Measurements from ENCODE around the gene KCNQ1OT1. TPM values are rescaled to one million over a fixed set of nuclear protein-coding genes. Genes with fewer than 3 reads are reported as not detected.

KCNQ1OT1 gene
- total RNA-seq, 1 experiment from 2014 or later, result 2.4 TPM

- TF ChIP-seq, protein P1, sequence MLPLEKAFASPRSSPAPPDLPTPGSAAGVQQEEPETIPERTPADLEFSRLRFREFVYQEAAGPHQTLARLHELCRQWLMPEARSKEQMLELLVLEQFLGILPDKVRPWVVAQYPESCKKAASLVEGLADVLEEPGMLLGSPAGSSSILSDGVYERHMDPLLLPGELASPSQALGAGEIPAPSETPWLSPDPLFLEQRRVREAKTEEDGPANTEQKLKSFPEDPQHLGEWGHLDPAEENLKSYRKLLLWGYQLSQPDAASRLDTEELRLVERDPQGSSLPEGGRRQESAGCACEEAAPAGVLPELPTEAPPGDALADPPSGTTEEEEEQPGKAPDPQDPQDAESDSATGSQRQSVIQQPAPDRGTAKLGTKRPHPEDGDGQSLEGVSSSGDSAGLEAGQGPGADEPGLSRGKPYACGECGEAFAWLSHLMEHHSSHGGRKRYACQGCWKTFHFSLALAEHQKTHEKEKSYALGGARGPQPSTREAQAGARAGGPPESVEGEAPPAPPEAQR (CRISPR knock-in tag; IDR thresholded peaks at IDR 0.05), result no peak
- TF ChIP-seq TEAD4 (CRISPR knock-in tag; IDR thresholded peaks at IDR 0.05) (0 out of 2 replicates have a peak, but pooled peaks have one; percentile 2), ZMAT4 (CRISPR knock-in tag; IDR thresholded peaks at IDR 0.05) (no peak), MXD4 (CRISPR knock-in tag; IDR thresholded peaks at IDR 0.05; ENCODE audit: borderline replicate concordance) (no peak), SOX15 (CRISPR knock-in tag; IDR thresholded peaks at IDR 0.05) (no peak), NFYB (CRISPR knock-in tag; conservative IDR thresholded peaks at IDR 0.05; ENCODE audit: low read depth) (no peak), SMAD4 (CRISPR knock-in tag; IDR thresholded peaks at IDR 0.05) (no peak), ZNF219 (CRISPR knock-in tag; IDR thresholded peaks at IDR 0.05; ENCODE audit: borderline replicate concordance) (0 out of 2 replicates have a peak, but pooled peaks have one; percentile 13), OVOL2 (CRISPR knock-in tag; IDR thresholded peaks at IDR 0.05; ENCODE audit: borderline replicate concordance) (no peak), ATF6 (CRISPR knock-in tag; IDR thresholded peaks at IDR 0.05) (no peak), TEAD1 (CRISPR knock-in tag; IDR thresholded peaks at IDR 0.05) (peak; percentile 75; the same call in 1 of the 2 replicates), ESRRA (CRISPR knock-in tag; IDR thresholded peaks at IDR 0.05; ENCODE audit: borderline replicate concordance) (no peak), FOXK1 (CRISPR knock-in tag; IDR thresholded peaks at IDR 0.05) (peak; percentile 37; the same call in 1 of the 2 replicates), FOXP1 (CRISPR knock-in tag; IDR thresholded peaks at IDR 0.05; ENCODE audit: borderline replicate concordance) (no peak), ZNF396 (CRISPR knock-in tag; IDR thresholded peaks at IDR 0.05; ENCODE audit: borderline replicate concordance) (no peak), STAT6 (CRISPR knock-in tag; conservative IDR thresholded peaks at IDR 0.05; ENCODE audit: low read depth) (no peak), NFATC4 (CRISPR knock-in tag; IDR thresholded peaks at IDR 0.05) (no peak), MAX (CRISPR knock-in tag; IDR thresholded peaks at IDR 0.05) (peak; percentile 50; the same call in 1 of the 2 replicates), USF1 (CRISPR knock-in tag; IDR thresholded peaks at IDR 0.05) (peak; percentile 9; the same call in 1 of the 2 replicates), KAT7 (CRISPR knock-in tag; IDR thresholded peaks at IDR 0.05; ENCODE audit: borderline replicate concordance) (no peak), JAZF1 (CRISPR knock-in tag; IDR thresholded peaks at IDR 0.05) (no peak), ZNF423 (CRISPR knock-in tag; IDR thresholded peaks at IDR 0.05) (peak; percentile 52), E2F1 (CRISPR knock-in tag; IDR thresholded peaks at IDR 0.05) (no peak)
- TF ChIP-seq, protein P2, sequence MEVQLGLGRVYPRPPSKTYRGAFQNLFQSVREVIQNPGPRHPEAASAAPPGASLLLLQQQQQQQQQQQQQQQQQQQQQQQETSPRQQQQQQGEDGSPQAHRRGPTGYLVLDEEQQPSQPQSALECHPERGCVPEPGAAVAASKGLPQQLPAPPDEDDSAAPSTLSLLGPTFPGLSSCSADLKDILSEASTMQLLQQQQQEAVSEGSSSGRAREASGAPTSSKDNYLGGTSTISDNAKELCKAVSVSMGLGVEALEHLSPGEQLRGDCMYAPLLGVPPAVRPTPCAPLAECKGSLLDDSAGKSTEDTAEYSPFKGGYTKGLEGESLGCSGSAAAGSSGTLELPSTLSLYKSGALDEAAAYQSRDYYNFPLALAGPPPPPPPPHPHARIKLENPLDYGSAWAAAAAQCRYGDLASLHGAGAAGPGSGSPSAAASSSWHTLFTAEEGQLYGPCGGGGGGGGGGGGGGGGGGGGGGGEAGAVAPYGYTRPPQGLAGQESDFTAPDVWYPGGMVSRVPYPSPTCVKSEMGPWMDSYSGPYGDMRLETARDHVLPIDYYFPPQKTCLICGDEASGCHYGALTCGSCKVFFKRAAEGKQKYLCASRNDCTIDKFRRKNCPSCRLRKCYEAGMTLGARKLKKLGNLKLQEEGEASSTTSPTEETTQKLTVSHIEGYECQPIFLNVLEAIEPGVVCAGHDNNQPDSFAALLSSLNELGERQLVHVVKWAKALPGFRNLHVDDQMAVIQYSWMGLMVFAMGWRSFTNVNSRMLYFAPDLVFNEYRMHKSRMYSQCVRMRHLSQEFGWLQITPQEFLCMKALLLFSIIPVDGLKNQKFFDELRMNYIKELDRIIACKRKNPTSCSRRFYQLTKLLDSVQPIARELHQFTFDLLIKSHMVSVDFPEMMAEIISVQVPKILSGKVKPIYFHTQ (CRISPR knock-in tag; IDR thresholded peaks at IDR 0.05), result no peak
These were observed 6.2 kb downstream of the KCNQ1OT1 start (continued) for GRCh38 chr11:2693271-2694261.
